NOMO-1 treated with dmso at 0.1 percent for 144 hours (cell line): Measurements from ENCODE around the gene GALT.
"Not testable (repeated sequence)": the region's sequence is repeated elsewhere in the genome, so short reads cannot be mapped to it uniquely, and the experiment has no call there.

Experiments used
- DNase-seq: peaks from one replicate; lab custom pipeline; 2025; ENCODE audit not compliant: unreplicated experiment; lab: John Stamatoyannopoulos, UW

Gene GALT

DNA sequence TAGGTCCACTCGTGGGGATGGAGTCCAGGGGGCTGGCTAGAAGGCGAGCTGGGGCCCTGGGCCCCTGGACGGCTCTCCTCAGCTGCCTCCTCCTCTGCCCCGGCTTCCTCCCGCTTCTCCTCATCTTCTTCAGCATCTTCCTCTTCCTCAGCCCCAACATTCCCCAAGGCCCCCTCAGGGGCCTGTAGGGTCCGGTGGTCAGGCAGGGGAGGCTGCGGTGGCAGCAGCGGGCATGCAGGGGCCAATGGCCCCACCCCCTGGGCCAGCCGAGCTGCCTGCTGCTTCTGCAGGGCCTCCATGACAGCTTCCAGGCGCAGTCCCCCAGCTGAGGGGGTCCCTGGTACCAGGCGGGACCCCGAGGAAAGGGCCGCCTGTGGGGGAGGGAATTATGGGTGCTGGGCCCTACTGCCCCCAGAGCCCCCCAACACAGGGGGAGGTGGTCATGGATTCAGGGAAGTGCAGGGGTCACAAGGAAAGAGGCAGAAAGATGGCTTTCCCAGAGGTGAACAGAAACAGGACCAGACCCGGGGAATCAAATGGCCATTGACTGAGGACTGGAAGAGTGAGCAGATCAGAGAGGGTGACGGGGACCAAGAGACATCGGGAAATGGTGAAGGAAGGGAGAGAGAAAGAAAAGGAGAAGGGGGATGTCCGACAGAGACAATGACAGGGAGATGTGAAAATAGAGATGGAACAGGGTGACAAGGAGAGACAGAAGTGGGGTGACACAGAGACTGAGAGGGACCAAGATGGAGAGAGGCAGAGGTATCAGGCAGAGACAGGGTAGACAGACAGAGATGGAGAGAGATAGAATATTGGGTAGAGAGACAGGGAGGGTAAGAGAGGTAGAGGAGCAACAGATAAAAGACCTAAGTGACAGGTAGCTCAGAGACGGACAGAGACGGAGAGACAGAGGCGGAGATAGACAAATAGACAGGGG lies 18.5 kb upstream of the GALT start:
- DNase-seq = no peak

GRCh38 chr9:34628656-34629490 lies 17.6 kb upstream of the GALT start, which contains the start of gene ARID3C:
Gene ARID3C (minus strand): TSS chr9:34629066. CDS start chr9:34628014, 1,052 bp downstream.
- no peak for DNase-seq

DNA sequence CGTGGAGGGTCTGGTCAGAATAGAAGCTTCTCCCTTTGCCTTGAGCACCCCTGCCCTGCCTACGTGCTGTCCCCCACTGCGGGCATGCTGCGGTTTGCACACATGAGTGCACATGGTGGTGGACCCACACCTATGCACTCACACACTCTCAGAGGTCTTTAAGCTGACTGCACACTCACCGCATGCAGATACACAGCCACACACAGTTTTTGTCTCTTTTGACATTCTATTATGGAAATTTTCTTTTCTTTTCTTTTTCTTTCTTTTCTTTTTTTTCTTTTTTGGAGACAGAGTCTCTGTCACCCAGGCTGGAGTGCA lies 17.0 kb upstream of the GALT start:
- no peak for DNase-seq

- DNase-seq = no peak
Measured at GRCh38 chr9:34630402-34631154, 15.9 kb upstream of the GALT start.

GRCh38 chr9:34633166-34633565 lies 13.3 kb upstream of the GALT start:
- no peak for DNase-seq

- DNase-seq = peak; percentile 53
Measured at GRCh38 chr9:34633851-34634550, 12.5 kb upstream of the GALT start.

GRCh38 chr9:34634551-34635248 lies 11.8 kb upstream of the GALT start:
- no peak for DNase-seq

GRCh38 chr9:34635556-34635955 lies 10.9 kb upstream of the GALT start:
- no peak for DNase-seq

DNA sequence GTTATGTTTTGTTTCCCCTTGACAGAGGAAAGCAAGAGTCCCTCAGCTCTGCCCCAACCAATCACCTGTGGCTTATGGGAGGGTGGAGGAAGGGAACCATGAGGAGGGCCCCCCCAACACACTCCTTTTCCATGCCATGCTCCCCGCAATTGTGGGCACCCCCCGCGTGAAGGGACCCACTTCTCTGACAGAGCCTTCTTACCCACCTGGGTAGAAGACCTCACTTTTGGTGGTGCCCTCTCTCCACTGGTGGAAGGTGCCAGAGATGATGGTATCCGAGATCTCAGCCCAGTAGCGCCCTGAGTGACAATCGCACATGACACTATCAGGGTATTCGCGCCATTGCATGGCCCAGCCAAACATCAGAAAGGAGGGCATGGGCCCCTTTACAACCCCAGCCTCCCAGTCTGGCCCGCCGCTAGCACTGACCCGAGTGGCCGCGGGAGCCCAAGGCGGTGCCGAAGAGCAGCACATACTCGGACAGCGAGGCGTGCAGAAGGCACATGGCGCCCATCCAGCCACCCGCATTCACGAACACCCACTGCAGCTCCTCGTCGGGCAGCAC lies 9.6 kb upstream of the GALT start:
- DNase-seq = no peak

GRCh38 chr9:34637356-34638137 lies 8.9 kb upstream of the GALT start, which contains the start of gene SIGMAR1:
Gene SIGMAR1 (minus strand): TSS chr9:34637787. CDS start chr9:34637697, 90 bp downstream.
- peak; percentile 95 for DNase-seq

- no peak for DNase-seq
Measured at GRCh38 chr9:34638138-34638445, 8.4 kb upstream of the GALT start.

GRCh38 chr9:34639322-34639721 lies 7.2 kb upstream of the GALT start:
- DNase-seq = not testable (repeated sequence)

GRCh38 chr9:34642679-34643078 lies 3.8 kb upstream of the GALT start:
- no peak for DNase-seq

DNA sequence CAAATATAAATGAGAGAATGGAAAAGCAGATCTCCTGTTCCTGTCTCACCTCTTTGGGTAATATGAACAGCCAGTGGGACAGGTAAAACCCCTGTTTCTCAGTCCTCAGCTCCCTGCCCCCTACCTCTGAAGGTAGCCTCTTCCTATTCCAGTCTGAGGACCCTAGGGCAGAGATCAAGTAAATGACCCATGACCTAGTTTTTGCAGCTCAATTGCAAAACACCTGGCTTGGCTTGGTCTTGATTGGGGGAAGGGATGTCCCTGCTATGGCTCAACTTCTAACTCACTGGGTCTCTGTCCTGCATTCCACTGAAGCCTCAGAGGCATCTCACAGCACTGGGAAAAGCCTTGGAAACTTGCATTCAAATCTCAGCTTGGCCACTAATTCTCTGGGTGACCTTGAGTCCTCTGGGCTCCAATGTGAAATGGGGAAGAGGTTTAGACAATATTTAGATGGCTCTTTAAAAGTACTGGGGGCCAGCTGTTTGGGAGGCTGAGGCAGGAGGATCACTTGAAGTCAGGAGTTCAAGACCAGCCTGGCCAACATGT lies 1.6 kb upstream of the GALT start:
- DNase-seq = no peak

GRCh38 chr9:34647084-34647403 lies 569 bp downstream of the GALT start:
- no peak for DNase-seq

DNA sequence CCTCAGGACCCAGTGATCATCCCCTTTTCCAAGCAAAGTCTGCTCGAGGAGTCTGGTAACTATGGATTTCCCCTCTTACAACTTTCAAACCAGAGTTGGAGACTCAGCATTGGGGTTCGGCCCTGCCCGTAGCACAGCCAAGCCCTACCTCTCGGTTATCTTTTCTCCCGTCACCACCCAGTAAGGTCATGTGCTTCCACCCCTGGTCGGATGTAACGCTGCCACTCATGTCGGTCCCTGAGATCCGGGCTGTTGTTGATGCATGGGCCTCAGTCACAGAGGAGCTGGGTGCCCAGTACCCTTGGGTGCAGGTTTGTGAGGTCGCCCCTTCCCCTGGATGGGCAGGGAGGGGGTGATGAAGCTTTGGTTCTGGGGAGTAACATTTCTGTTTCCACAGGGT lies 1.2 kb downstream of the GALT start:
- DNase-seq = no peak

GRCh38 chr9:34648673-34649072 lies 2.2 kb downstream of the GALT start:
- DNase-seq = no peak

DNA sequence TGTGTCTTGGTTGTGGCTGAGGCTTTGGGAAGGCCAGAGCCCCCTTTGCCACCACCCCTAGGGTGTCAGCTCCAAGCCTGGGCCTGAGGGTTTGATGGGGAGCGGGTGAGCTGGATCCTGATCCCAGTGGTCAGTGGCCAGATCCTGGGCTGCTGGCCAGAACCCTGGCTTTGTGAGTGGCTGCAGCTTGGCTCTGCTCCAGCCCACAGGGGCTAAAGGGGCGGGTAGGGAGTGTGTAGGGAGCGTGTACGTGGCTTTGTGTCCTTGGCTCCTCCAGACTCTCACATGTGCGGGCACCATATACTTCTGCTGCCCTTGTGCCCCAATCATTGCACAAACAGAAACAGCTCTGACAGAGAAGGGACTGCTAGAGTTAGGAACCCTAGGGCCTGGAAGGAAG lies 4.3 kb downstream of the GALT start:
- no peak for DNase-seq

- no peak for DNase-seq
Measured at GRCh38 chr9:34651321-34651720, 4.8 kb downstream of the GALT start.
